ENCODE data around the gene METTL24.

The METTL24 gene

GRCh38 chr6:110196874-110197273 lies 161.3 kb downstream of the METTL24 start:
- Histone ChIP-seq H3K4me2 (ENCODE audit: low read length, poor library complexity, severe bottlenecking) (no peak overlapping the region), H3K4ac (ENCODE audit: low read depth in 1 of 2, low read length in 2 of 2) (no peak overlapping the region), H2BK5ac (ENCODE audit: low read depth, low read length, poor library complexity, severe bottlenecking) (no peak overlapping the region)

GRCh38 chr6:110195639-110196038 lies 162.5 kb downstream of the METTL24 start:
- H2BK15ac ChIP-seq (ENCODE audit: low read depth, poor library complexity, severe bottlenecking), result no peak overlapping the region
- H3K4me2 ChIP-seq (ENCODE audit: low read length, poor library complexity, severe bottlenecking), result no peak overlapping the region
- H2AK5ac ChIP-seq (ENCODE audit: low read length, severe bottlenecking), result no peak overlapping the region
- H4K91ac ChIP-seq (ENCODE audit: low read length), result no peak overlapping the region
- H3K14ac ChIP-seq (ENCODE audit: low read length in 2 of 2), result no peak overlapping the region
- no peak for DNase-seq
- 97% methylated on average over 3 of the region's 4 CpGs for WGBS
- H3K27ac ChIP-seq (ENCODE audit: low read length, poor library complexity, severe bottlenecking), result no peak overlapping the region
- no peaks in the 10 kb centered on the region for H3K4me1 ChIP-seq (ENCODE audit: control insufficient read depth, insufficient read depth, low read depth, low read length)
- H3K9ac ChIP-seq (ENCODE audit: low read length), result no peak overlapping the region
- no peak overlapping the region for H3K4ac ChIP-seq (ENCODE audit: low read depth in 1 of 2, low read length in 2 of 2)
- no peak overlapping the region for H2AFZ ChIP-seq (ENCODE audit: low read depth, low read length)
- no peaks in the 10 kb centered on the region for H3K9me3 ChIP-seq (ENCODE audit: control insufficient read depth, low read length)
- H3K23ac ChIP-seq (ENCODE audit: low read length in 2 of 2), result no peak overlapping the region
- H2BK12ac ChIP-seq (ENCODE audit: low read length in 2 of 2), result no peak overlapping the region
- peaks cover 0 to 24% of the 10 kb centered on the region in 2 experiments for H3K36me3 ChIP-seq (ENCODE audit: control insufficient read depth in 1 of 2, insufficient read depth in 2 of 2, low read depth in 1 of 2, low read length in 2 of 2)
- peaks cover 17% of the 10 kb centered on the region for H3K79me1 ChIP-seq (replicated peaks; ENCODE audit: low read length, poor library complexity, severe bottlenecking)
- H3K27me3 ChIP-seq (ENCODE audit: control insufficient read depth in 1 of 2, insufficient read depth in 1 of 2, low read length in 2 of 2), result no peaks in the 10 kb centered on the region
- no peak overlapping the region for H3K18ac ChIP-seq (ENCODE audit: low read depth in 1 of 2, low read length in 2 of 2)
- no peak overlapping the region for H4K8ac ChIP-seq (ENCODE audit: low read length)
- no peak overlapping the region for H2BK120ac ChIP-seq (ENCODE audit: low read depth, low read length)
- H3K4me3 ChIP-seq (ENCODE audit: insufficient read depth in 1 of 2, low read depth in 1 of 2, low read length in 2 of 2), result no peak overlapping the region
- no peak overlapping the region for H2BK5ac ChIP-seq (ENCODE audit: low read depth, low read length, poor library complexity, severe bottlenecking)

More at GRCh38 chr6:110196874-110197273, 161.3 kb downstream of the METTL24 start:
- no peak overlapping the region for H2AFZ ChIP-seq (ENCODE audit: low read depth, low read length)
- H3K4me1 ChIP-seq (ENCODE audit: control insufficient read depth, insufficient read depth, low read depth, low read length), result no peaks in the 10 kb centered on the region
- H2BK15ac ChIP-seq (ENCODE audit: low read depth, poor library complexity, severe bottlenecking), result no peak overlapping the region
- no peak overlapping the region for H3K27ac ChIP-seq (ENCODE audit: low read length, poor library complexity, severe bottlenecking)
- no peak overlapping the region for H4K91ac ChIP-seq (ENCODE audit: low read length)
- no peaks in the 10 kb centered on the region for H3K27me3 ChIP-seq (ENCODE audit: control insufficient read depth in 1 of 2, insufficient read depth in 1 of 2, low read length in 2 of 2)
- H3K9me3 ChIP-seq (ENCODE audit: control insufficient read depth, low read length), result no peaks in the 10 kb centered on the region
- no peak overlapping the region for H2BK120ac ChIP-seq (ENCODE audit: low read depth, low read length)
- H3K4me3 ChIP-seq (ENCODE audit: insufficient read depth in 1 of 2, low read depth in 1 of 2, low read length in 2 of 2), result no peak overlapping the region
- H3K23ac ChIP-seq (ENCODE audit: low read length in 2 of 2), result no peak overlapping the region
- no peak overlapping the region for H3K9ac ChIP-seq (ENCODE audit: low read length)
- H2BK12ac ChIP-seq (ENCODE audit: low read length in 2 of 2), result no peak overlapping the region
- H2AK5ac ChIP-seq (ENCODE audit: low read length, severe bottlenecking), result no peak overlapping the region
- no peak overlapping the region for H4K8ac ChIP-seq (ENCODE audit: low read length)
- H3K79me1 ChIP-seq (replicated peaks; ENCODE audit: low read length, poor library complexity, severe bottlenecking), result peaks cover 13% of the 10 kb centered on the region
- no peak for DNase-seq
- H3K18ac ChIP-seq (ENCODE audit: low read depth in 1 of 2, low read length in 2 of 2), result no peak overlapping the region
- H3K36me3 ChIP-seq (ENCODE audit: control insufficient read depth in 1 of 2, insufficient read depth in 2 of 2, low read depth in 1 of 2, low read length in 2 of 2), result peaks cover 0 to 27% of the 10 kb centered on the region in 2 experiments
- H3K14ac ChIP-seq (ENCODE audit: low read length in 2 of 2), result no peak overlapping the region
- WGBS, result 100% methylated on average over 1 of the region's 1 CpG

Data from mesenchymal stem cell (in vitro differentiated cells and primary cell).